IMR-90 (cell line): Measurements from ENCODE around the gene PLEKHG4. TPM values are rescaled to one million over a fixed set of nuclear protein-coding genes. Genes with fewer than 3 reads are reported as not detected.
A peak's percentile ranks its signal among the peaks of the same experiment; 100 is the strongest.

Experiments
- ATAC-seq: fragments of 200-7000 bp; cut with Tn5 transposase; 2 replicates; pipeline ENCODE4 v1.9.1; 2020; ENCODE audit warnings: low read depth, mild to moderate bottlenecking, moderate library complexity
- BruUV-seq: library from RNA; stranded (reverse); fragments of 400-500 nt; replicated peaks from 2 replicates; lab custom pipeline; 2021; lab: Mats Ljungman, UMichigan
- CTCF ChIA-PET: fragments of 300-600 bp; formaldehyde crosslinking; extraction: SDS; loops from one replicate; lab custom pipeline; 2021; ENCODE audit warnings: antibody characterized with exemption; lab: Yijun Ruan, JAX
- POLR2A ChIA-PET: fragments of 300-600 bp; sonication (Branson Sonifier 250); formaldehyde crosslinking; loops from one replicate; lab custom pipeline; 2022; ENCODE audit warnings: antibody characterized with exemption; ENCODE audit not compliant: unreplicated experiment; lab: Charles Lee
- DNase-seq: peaks from one replicate; pipeline ENCODE4 v3.0.0; 2013
- H2AFZ ChIP-seq: replicated peaks from 2 replicates; pipeline ENCODE3; 2013; ENCODE audit warnings: low read length, mild to moderate bottlenecking; ENCODE audit not compliant: poor library complexity
- H2AK5ac ChIP-seq: 2 replicates; pipeline ENCODE4 v1.6.1; 2013; ENCODE audit warnings: low read depth, low read length, inconsistent platforms
- H2AK9ac ChIP-seq: replicated peaks from 2 replicates; pipeline ENCODE3; 2013; ENCODE audit warnings: mild to moderate bottlenecking, low read depth, low read length, moderate library complexity; ENCODE audit not compliant: poor library complexity
- H2BK120ac ChIP-seq: 2 replicates; pipeline ENCODE4 v1.6.1; 2013; ENCODE audit warnings: low read depth, low read length, inconsistent platforms
- H2BK15ac ChIP-seq: 3 replicates; pipeline ENCODE4 v1.6.1; 2013; ENCODE audit warnings: low read depth, low read length, inconsistent platforms
- H2BK20ac ChIP-seq: 2 replicates; pipeline ENCODE4 v1.6.1; 2013; ENCODE audit warnings: low read depth, mild to moderate bottlenecking, inconsistent platforms, low read length, moderate library complexity
- H2BK5ac ChIP-seq: 2 replicates; pipeline ENCODE4 v1.6.1; 2013; ENCODE audit warnings: mild to moderate bottlenecking, low read depth, low read length, inconsistent platforms; ENCODE audit not compliant: poor library complexity, severe bottlenecking
- H3K14ac ChIP-seq: replicated peaks from 2 replicates; pipeline ENCODE4 v1.6.1; 2013; ENCODE audit warnings: low read depth, low read length, inconsistent platforms
- H3K18ac ChIP-seq: 2 replicates; pipeline ENCODE4 v1.6.1; 2013; ENCODE audit warnings: low read depth, low read length, control low read depth
- H3K23ac ChIP-seq: 2 replicates; pipeline ENCODE4 v1.6.1; 2013; ENCODE audit warnings: low read depth, low read length, inconsistent platforms
- H3K27ac ChIP-seq: 2 replicates; pipeline ENCODE4 v1.5.1; 2013; ENCODE audit warnings: mild to moderate bottlenecking, control low read depth, low read length; ENCODE audit not compliant: insufficient read depth
- H3K27me3 ChIP-seq: 2 replicates; pipeline ENCODE4 v1.6.1; 2013; ENCODE audit warnings: low read length; ENCODE audit not compliant: control insufficient read depth, insufficient read depth
- H3K36me3 ChIP-seq: 2 replicates; pipeline ENCODE4 v1.6.1; 2013; ENCODE audit warnings: low read length, mixed read lengths; ENCODE audit not compliant: control insufficient read depth, insufficient read depth
- H3K4ac ChIP-seq: 2 replicates; pipeline ENCODE4 v1.6.1; 2013; ENCODE audit warnings: low read depth, low read length, inconsistent platforms
- H3K4me1 ChIP-seq: 2 replicates; pipeline ENCODE4 v1.6.1; 2013; ENCODE audit warnings: low read length, mixed read lengths; ENCODE audit not compliant: control insufficient read depth, insufficient read depth
- H3K4me2 ChIP-seq: 2 replicates; pipeline ENCODE4 v1.6.1; 2013; ENCODE audit warnings: low read depth, mild to moderate bottlenecking, control low read depth, low read length, moderate library complexity
- H3K4me3 ChIP-seq: 2 replicates; pipeline ENCODE4 v1.5.1; 2013; ENCODE audit warnings: low read depth, mild to moderate bottlenecking, control low read depth, low read length, moderate library complexity; ENCODE audit not compliant: insufficient read depth
- H3K56ac ChIP-seq: 2 replicates; pipeline ENCODE4 v1.6.1; 2013; ENCODE audit warnings: low read length, inconsistent platforms; ENCODE audit not compliant: insufficient read depth; ENCODE audit errors: extremely low read depth
- H3K79me1 ChIP-seq, 2 experiments: 2 replicates each; pipeline ENCODE4 v1.6.1; 2013; ENCODE audit warnings: low read length in 2 of 2, inconsistent platforms in 1 of 2, low read depth in 1 of 2
- H3K9ac ChIP-seq: 2 replicates; pipeline ENCODE4 v1.6.1; 2013; ENCODE audit warnings: low read depth, low read length, control low read depth
- H3K9me1 ChIP-seq: 2 replicates; pipeline ENCODE4 v1.6.1; 2013; ENCODE audit warnings: low read length, inconsistent platforms; ENCODE audit not compliant: insufficient read depth
- H3K9me3 ChIP-seq: 2 replicates; pipeline ENCODE4 v1.6.1; 2013; ENCODE audit warnings: low read length; ENCODE audit not compliant: control insufficient read depth, insufficient read depth
- H4K20me1 ChIP-seq: 2 replicates; pipeline ENCODE4 v1.6.1; 2013; ENCODE audit warnings: low read length, inconsistent platforms; ENCODE audit not compliant: insufficient read depth
- H4K5ac ChIP-seq: 2 replicates; pipeline ENCODE4 v1.6.1; 2013; ENCODE audit warnings: mild to moderate bottlenecking, low read depth, low read length, control low read depth
- H4K8ac ChIP-seq, 2 experiments: 2 replicates each; pipeline ENCODE4 v1.6.1; 2013; ENCODE audit warnings: low read depth in 2 of 2, low read length in 2 of 2, control low read depth in 1 of 2, inconsistent platforms in 1 of 2
- H4K91ac ChIP-seq: 2 replicates; pipeline ENCODE4 v1.6.1; 2013; ENCODE audit warnings: low read depth, low read length, inconsistent platforms; ENCODE audit not compliant: insufficient read depth
- CEBPB ChIP-seq: IDR thresholded peaks from 2 replicates; pipeline ENCODE4 v1.6.1; 2012; ENCODE audit warnings: low read depth, low read length, improper control_type of control experiment
- FOS ChIP-seq: fragments of 150-350 bp; IDR thresholded peaks from 2 replicates; pipeline ENCODE4 v1.6.1; 2016; ENCODE audit warnings: low read depth, low read length
- POLR2A ChIP-seq: IDR thresholded peaks from 2 replicates; pipeline ENCODE4 v1.6.1; 2012; ENCODE audit warnings: mild to moderate bottlenecking, low read depth, low read length
- RAD21 ChIP-seq: IDR thresholded peaks from 2 replicates; pipeline ENCODE4 v1.6.1; 2012; ENCODE audit warnings: low read length, improper control_type of control experiment
- SMC3 ChIP-seq: fragments of 150-350 bp; IDR thresholded peaks from 2 replicates; pipeline ENCODE4 v1.6.1; 2016; ENCODE audit warnings: low read depth, mild to moderate bottlenecking, antibody characterized with exemption, low read length, moderate library complexity
- WGBS, 2 experiments: methylation state at CpG; one replicate each; pipeline versions ENCODE4 v1.1.5 to v1.1.7; 2013; ENCODE audit warnings: missing lambda C conversion rate in 2 of 2; ENCODE audit not compliant: insufficient read length in 1 of 2; ENCODE audit errors: extremely low coverage in 2 of 2; 5-methylcytosine and 5-hydroxymethylcytosine counted together
- dilution Hi-C: fragments of 300-500 bp; cut with HindIII; formaldehyde crosslinking; loops from one replicate; pipeline ENCODE4 v1.14.3; 2018; ENCODE audit warnings: low sequenced_read_pairs; ENCODE audit not compliant: unreplicated experiment
- in situ Hi-C: fragments of 300-500 bp; cut with MboI; formaldehyde crosslinking; loops from 3 replicates; pipeline ENCODE4 v1.14.3; 2019; ENCODE audit warnings: low sequenced_read_pairs, inconsistent platforms, mixed read lengths
- intact Hi-C: fragments of 100-400 bp; cut with micrococcal nuclease; formaldehyde crosslinking; loops from 2 replicates; pipeline ENCODE4 v1.10.0; 2022
- polyA plus RNA-seq, 3 experiments: library from polyadenylated mRNA; depleted of rRNA; stranded (reverse); fragments of >200 nt; gene quantifications; 2 replicates each; pipeline ENCODE4 v1.2.3, GENCODE V29; 2012; ENCODE audit warnings: low replicate concordance in 1 of 3
- total RNA-seq: library from RNA; depleted of rRNA; stranded (reverse); fragments of >200 nt; gene quantifications from 2 replicates; pipeline ENCODE4 v1.2.3, GENCODE V29; 2012
- TF ChIP-seq, protein P1 (sequence below): fragments of 150-350 bp; IDR thresholded peaks from 2 replicates; pipeline ENCODE4 v1.6.1; 2017; ENCODE audit warnings: mild to moderate bottlenecking, antibody characterized with exemption, low read length, low read depth
- TF ChIP-seq, protein P2 (sequence below): conservative IDR thresholded peaks from 2 replicates; pipeline ENCODE4 v1.5.1; 2012; ENCODE audit warnings: mild to moderate bottlenecking, low read depth, low read length, improper control_type of control experiment

Gene PLEKHG4
- total and polyA plus RNA-seq, 2 of the 4 experiments (the other 2 are of a cell fraction), result 14.0 to 50.7 TPM

DNA sequence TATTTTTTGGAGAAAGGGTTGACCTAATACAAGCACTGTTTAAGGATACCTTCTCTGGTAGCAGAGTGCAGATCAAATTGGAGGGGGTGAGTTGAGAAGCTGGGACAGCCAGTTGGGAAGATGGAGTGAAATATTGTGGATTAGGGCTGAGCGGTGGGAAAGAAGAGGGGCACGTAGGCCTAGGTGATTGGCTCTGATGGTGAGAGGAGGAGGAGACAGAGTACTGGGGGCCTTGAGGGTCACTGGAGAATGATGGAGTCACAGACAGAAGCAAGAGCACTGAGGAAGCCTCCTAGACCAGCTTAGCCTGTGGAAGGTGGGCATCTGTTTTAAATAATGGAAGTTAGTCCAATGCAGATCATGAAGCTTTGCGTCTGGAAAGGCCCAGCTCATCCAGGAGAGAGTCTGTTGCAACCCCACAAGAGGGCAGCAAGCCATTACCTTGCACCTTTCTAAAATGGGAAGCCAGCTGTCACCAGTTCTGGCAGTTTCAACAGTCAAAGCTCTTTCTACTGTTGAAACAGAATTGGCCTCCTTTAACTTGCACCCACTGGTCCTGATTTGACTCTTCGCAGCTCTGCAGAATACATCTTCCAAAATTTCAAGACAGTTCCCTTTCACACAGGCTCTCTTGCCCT lies 18.8 kb upstream of the PLEKHG4 start:
- Histone ChIP-seq H3K4me3 (no peak overlapping the region), H4K20me1 (no peaks in the 10 kb centered on the region), H3K27ac (no peak overlapping the region), H3K14ac (no peak overlapping the region), H2BK15ac (no peak overlapping the region), H3K18ac (no peak overlapping the region), H3K9me3 (no peaks in the 10 kb centered on the region), H3K9ac (no peak overlapping the region), H2BK120ac (no peak overlapping the region), H3K9me1 (no peaks in the 10 kb centered on the region), H2AK5ac (no peak overlapping the region), H3K56ac (no peak overlapping the region), H4K8ac (no peak overlapping the region), H4K5ac (no peak overlapping the region), H2AK9ac (peak overlapping the region; percentile 4), H3K4me1 (peaks cover 2% of the 10 kb centered on the region; the same call in 1 of the 2 replicates), H4K91ac (no peak overlapping the region), H3K4ac (peak overlapping the region; percentile 8; the same call in 1 of the 2 replicates), H3K23ac (no peak overlapping the region), H2AFZ (no peak overlapping the region), H2BK5ac (no peak overlapping the region), H3K4me2 (no peak overlapping the region), H2BK20ac (no peak overlapping the region), H3K36me3 (peaks cover 10% of the 10 kb centered on the region; the same call in 1 of the 2 replicates), H3K27me3 (no peaks in the 10 kb centered on the region), H3K79me1 (no peaks in the 10 kb centered on the region)
- TF ChIP-seq POLR2A (no peak), FOS (no peak), CEBPB (0 out of 2 replicates have a peak, but pooled peaks have one; percentile 25), SMC3 (peak; percentile 91), RAD21 (peak; percentile 91)
- TF ChIP-seq, protein P1, sequence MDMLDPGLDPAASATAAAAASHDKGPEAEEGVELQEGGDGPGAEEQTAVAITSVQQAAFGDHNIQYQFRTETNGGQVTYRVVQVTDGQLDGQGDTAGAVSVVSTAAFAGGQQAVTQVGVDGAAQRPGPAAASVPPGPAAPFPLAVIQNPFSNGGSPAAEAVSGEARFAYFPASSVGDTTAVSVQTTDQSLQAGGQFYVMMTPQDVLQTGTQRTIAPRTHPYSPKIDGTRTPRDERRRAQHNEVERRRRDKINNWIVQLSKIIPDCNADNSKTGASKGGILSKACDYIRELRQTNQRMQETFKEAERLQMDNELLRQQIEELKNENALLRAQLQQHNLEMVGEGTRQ, result no peak
- TF ChIP-seq, protein P2, sequence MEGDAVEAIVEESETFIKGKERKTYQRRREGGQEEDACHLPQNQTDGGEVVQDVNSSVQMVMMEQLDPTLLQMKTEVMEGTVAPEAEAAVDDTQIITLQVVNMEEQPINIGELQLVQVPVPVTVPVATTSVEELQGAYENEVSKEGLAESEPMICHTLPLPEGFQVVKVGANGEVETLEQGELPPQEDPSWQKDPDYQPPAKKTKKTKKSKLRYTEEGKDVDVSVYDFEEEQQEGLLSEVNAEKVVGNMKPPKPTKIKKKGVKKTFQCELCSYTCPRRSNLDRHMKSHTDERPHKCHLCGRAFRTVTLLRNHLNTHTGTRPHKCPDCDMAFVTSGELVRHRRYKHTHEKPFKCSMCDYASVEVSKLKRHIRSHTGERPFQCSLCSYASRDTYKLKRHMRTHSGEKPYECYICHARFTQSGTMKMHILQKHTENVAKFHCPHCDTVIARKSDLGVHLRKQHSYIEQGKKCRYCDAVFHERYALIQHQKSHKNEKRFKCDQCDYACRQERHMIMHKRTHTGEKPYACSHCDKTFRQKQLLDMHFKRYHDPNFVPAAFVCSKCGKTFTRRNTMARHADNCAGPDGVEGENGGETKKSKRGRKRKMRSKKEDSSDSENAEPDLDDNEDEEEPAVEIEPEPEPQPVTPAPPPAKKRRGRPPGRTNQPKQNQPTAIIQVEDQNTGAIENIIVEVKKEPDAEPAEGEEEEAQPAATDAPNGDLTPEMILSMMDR, result peak; percentile 79
- peak; percentile 72 for DNase-seq
- ChIA-PET POLR2A (interaction anchor here (0.6 to 0.7 kb wide), 3 partner anchors 11 to 167 kb away, joined by 3 read pairs; no protein-coding TSS in a partner anchor), CTCF (interaction anchor here (0.6 to 1.8 kb wide), 16 partner anchors 9 to 299 kb away, joined by 3 to 15 read pairs (median 4); partner anchors contain the start of genes FHOD1 and TPPP3)
- dilution Hi-C loops (no loop called here), in situ Hi-C loops (no loop called here), intact Hi-C loops (loop anchor here (1.0 to 5.0 kb wide), 4 partner anchors 78 to 206 kb away; no protein-coding TSS in a partner anchor)
- BruUV-seq, result TSS peak; percentile 26
- peak; percentile 80 for ATAC-seq
- WGBS, 2 experiments, result 80% methylated on average over 2 of the region's 4 CpGs; no CpG with 5 or more reads in 1 of the 2 experiments
